ENCODE results near the gene SLC9A1. TPM values are rescaled to one million over a fixed set of nuclear protein-coding genes. Genes with fewer than 3 reads are reported as not detected.

The SLC9A1 gene
- total and polyA plus RNA-seq, 5 donors: 21.5 to 39.3 (median 34.1) TPM

DNA sequence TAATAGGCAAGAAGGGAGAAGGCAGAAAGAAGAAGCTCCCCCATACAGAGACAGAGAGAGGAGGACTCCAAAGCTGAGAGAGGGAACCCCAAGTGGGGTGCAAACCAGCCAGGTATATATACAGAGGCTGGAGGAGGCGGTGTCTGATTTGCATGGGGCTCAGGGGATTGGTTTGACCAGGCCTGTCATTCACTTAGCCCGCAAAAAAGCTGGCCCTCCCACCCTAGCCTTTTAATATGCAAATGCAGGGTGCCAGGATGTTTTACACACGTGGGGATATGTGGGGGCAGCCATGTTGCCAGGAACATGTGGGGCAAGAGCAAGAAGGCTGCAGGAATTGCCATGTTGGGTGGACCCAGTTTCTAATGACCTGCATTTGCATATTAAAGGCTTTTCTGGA is 105.3 kb downstream of the SLC9A1 start:
- Histone ChIP-seq H3K4me3 (ENCODE audit: low read length) (no peak overlapping the region), H3K27me3 (ENCODE audit: control insufficient read depth, insufficient read depth) (no peaks in the 10 kb centered on the region), H3K4me1 (ENCODE audit: control insufficient read depth, insufficient read depth, low read length) (no peaks in the 10 kb centered on the region), H3K27ac (ENCODE audit: low read length) (no peak overlapping the region), H3K9me3 (ENCODE audit: control insufficient read depth, low read length) (no peaks in the 10 kb centered on the region)
- ATAC-seq: no peak
- intact Hi-C loops (cut with DNase I): loop anchor here in 2 of 4 donors (5.0 to 10.0 kb wide), 4 partner anchors 48 to 235 kb away; no protein-coding TSS in a partner anchor
- 65% methylated on average over 3 of the region's 3 CpGs for WGBS
- DNase-seq: no peak

DNA sequence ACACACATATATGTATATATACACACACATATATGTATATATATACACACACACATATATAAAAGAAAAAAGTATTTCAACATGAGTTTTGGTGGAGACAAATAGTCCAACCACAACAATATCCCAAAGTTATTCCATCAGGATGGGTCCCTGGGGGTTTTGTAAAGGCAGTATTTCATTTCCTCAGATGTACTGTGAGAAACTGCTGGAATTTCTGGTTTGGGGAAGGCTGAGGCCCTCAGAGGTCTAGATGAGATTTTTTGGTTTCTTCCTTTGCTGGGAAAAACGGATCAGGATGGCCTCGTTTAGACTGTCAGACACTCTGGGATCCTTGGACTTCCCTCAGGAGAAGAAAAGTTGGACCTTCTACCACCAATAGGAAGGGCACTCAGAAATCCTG is 105.8 kb downstream of the SLC9A1 start:
- Histone ChIP-seq H3K27ac (ENCODE audit: low read length) (no peak overlapping the region), H3K4me1 (ENCODE audit: control insufficient read depth, insufficient read depth, low read length) (no peaks in the 10 kb centered on the region), H3K27me3 (ENCODE audit: control insufficient read depth, insufficient read depth) (no peaks in the 10 kb centered on the region), H3K9me3 (ENCODE audit: control insufficient read depth, low read length) (no peaks in the 10 kb centered on the region), H3K4me3 (ENCODE audit: low read length) (no peak overlapping the region)
- 61% methylated on average over 2 of the region's 2 CpGs for WGBS
- intact Hi-C loops (cut with DNase I): loop anchor here in 2 of 4 donors (5.0 to 10.0 kb wide), 4 partner anchors 48 to 236 kb away; no protein-coding TSS in a partner anchor
- DNase-seq (no peak), ATAC-seq (no peak)

Other genes starting within 250 kb of the SLC9A1 start
- 1 to 10 TPM; 4.2 to 9.6 (median 6.4) TPM for gene NR0B2, start 241.2 kb downstream of the SLC9A1 start, total RNA-seq
- 9.6 TPM for gene NR0B2, start 241.2 kb downstream of the SLC9A1 start, polyA plus RNA-seq
- gene NUDC, start 233.4 kb downstream of the SLC9A1 start, total RNA-seq: 10 to 100 TPM; 71.7 to 89.1 (median 76.4) TPM
- gene NUDC, start 233.4 kb downstream of the SLC9A1 start, polyA plus RNA-seq: 83.0 TPM
- gene KDF1, start 194.7 kb downstream of the SLC9A1 start, total RNA-seq: 1 to 10 TPM in 1 of 4 donors, under 1 TPM in 3; 0.19 to 1.2 (median 0.88) TPM
- gene KDF1, start 194.7 kb downstream of the SLC9A1 start, polyA plus RNA-seq: 0.54 TPM
- gene TRNP1, start 161.4 kb downstream of the SLC9A1 start, total RNA-seq: 10 to 100 TPM; 45.9 to 52.4 (median 49.1) TPM
- gene TRNP1, start 161.4 kb downstream of the SLC9A1 start, polyA plus RNA-seq: 64.6 TPM
- 10 to 100 TPM; 27.5 to 32.4 (median 30.7) TPM for gene TENT5B, start 142.3 kb downstream of the SLC9A1 start, total RNA-seq
- 28.6 TPM for gene TENT5B, start 142.3 kb downstream of the SLC9A1 start, polyA plus RNA-seq
- 10 to 100 TPM; 61.8 to 75.2 (median 72.4) TPM for gene WDTC1, start 79.5 kb upstream of the SLC9A1 start, total RNA-seq
- 53.0 TPM for gene WDTC1, start 79.5 kb upstream of the SLC9A1 start, polyA plus RNA-seq
- gene TMEM222, start 167.0 kb upstream of the SLC9A1 start, total RNA-seq: 10 to 100 TPM; 20.8 to 29.5 (median 27.1) TPM
- 26.9 TPM for gene TMEM222, start 167.0 kb upstream of the SLC9A1 start, polyA plus RNA-seq
- gene SYTL1, start 186.9 kb upstream of the SLC9A1 start, total RNA-seq: 1 to 10 TPM in 3 of 4 donors, under 1 TPM in 1; 0.39 to 2.9 (median 2.0) TPM
- gene SYTL1, start 186.9 kb upstream of the SLC9A1 start, polyA plus RNA-seq: 2.1 TPM
- gene MAP3K6, start 211.8 kb upstream of the SLC9A1 start, total RNA-seq: 10 to 100 TPM; 40.7 to 52.7 (median 45.9) TPM
- 47.5 TPM for gene MAP3K6, start 211.8 kb upstream of the SLC9A1 start, polyA plus RNA-seq
- 10 to 100 TPM in 3 of 4 donors, 1 to 10 TPM in 1; 5.8 to 46.0 (median 11.9) TPM for gene FCN3, start 219.7 kb upstream of the SLC9A1 start, total RNA-seq
- 98.1 TPM for gene FCN3, start 219.7 kb upstream of the SLC9A1 start, polyA plus RNA-seq
- gene CD164L2, start 228.2 kb upstream of the SLC9A1 start, total RNA-seq: not detected
- gene CD164L2, start 228.2 kb upstream of the SLC9A1 start, polyA plus RNA-seq: not detected
- 1 to 10 TPM in 1 of 4 donors, under 1 TPM in 3; 0.46 to 3.3 (median 0.68) TPM for gene GPR3, start 237.5 kb upstream of the SLC9A1 start, total RNA-seq
- gene GPR3, start 237.5 kb upstream of the SLC9A1 start, polyA plus RNA-seq: 1.7 TPM